ENCODE measurements around the gene CWC22.

- TF ChIP-seq CTCF (IDR thresholded peaks at IDR 0.05; ENCODE audit: poor library complexity) (no peak), EZH2phosphoT487 (IDR thresholded peaks at IDR 0.05; ENCODE audit: low read depth, severe bottlenecking, unreplicated experiment) (no peak), EZH2 (IDR thresholded peaks at IDR 0.05; ENCODE audit: borderline replicate concordance) (no peak)
These were observed 43.1 kb upstream of the CWC22 start for GRCh38 chr2:180050246-180050645.
